GM03348 (cell line): ENCODE measurements around the gene SHISA9.

ENCODE experiments used
- DNase-seq: peaks from one replicate; pipeline ENCODE4 v3.0.0; 2012; ENCODE audit warnings: low spot score

The SHISA9 gene

DNA sequence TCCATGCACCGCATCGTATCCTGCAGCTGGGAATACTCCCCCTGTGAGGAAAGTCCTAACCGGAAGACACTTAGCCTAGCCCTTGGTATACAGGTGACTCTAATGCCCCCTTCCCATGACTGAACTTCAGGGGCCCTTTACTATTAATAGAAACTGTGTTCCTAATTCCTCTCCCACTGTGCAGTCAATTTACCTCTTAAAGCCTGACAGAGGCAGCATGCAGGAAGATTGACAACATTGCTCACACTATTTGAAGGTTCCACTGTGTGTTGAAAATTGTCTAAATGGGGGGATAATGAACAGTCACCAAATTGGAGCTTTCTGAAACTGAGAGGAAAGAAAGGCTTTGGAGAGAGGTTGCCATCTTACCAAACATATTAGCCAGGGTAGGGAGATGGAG lies 222.6 kb downstream of the SHISA9 start:
- no peak for DNase-seq

DNA sequence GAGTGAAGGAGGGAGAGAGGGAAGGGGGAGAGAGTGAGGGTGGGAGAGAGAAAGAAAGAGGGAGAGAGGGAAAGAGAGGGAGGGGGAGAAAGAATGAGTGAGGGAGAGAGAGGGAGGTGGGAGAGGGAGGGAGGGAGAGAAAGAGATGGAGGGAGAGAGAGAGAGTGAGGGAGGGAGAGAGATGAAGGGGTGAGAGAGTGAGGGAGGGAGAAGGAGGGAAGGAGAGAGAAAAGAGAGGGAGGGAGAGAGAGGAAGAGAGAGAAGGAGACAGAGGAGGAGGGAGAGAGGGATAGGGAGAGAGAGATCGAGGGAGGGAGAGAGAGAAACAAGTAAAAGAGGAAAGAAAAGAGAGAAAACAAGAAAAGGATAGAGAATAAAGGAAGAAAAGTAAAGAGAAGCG lies 225.7 kb downstream of the SHISA9 start:
- no peak for DNase-seq

DNA sequence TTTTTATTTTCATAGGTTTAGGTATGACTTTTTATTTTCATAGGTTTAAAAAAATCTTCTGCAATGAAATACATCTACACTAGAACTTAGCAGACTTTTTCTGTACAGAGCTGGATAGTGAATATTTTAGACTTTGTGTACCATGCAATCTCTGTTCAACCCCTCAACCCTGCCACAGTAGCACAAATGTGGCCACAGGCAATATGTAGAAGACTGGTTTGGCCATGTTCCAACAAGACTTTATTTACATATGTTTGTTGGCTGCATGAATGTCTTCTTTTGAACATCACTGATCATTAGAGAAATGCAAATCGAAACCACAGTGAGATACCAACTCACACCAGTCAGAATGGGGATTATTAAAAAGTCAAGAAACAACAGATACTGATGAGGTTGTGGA lies 229.2 kb downstream of the SHISA9 start:
- DNase-seq = no peak

DNA sequence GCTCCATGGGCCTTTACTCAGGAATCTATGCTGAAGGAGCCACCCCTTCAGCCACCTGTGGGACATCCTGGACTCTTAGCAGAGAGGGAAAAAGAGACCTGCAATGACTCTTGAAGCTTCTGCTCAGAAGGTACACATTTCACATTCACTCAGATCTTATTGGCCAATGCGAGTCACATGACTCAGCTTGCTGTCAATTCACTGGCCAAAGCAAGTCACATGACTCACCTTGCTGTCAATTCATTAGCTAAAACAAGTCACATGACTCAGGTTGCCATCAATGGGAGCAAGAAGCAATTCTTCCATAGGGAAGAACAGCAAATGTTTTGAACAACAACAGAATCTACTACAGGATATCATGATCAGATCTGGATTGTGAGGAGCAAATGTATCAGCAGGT lies 233.4 kb downstream of the SHISA9 start:
- DNase-seq = no peak

DNA sequence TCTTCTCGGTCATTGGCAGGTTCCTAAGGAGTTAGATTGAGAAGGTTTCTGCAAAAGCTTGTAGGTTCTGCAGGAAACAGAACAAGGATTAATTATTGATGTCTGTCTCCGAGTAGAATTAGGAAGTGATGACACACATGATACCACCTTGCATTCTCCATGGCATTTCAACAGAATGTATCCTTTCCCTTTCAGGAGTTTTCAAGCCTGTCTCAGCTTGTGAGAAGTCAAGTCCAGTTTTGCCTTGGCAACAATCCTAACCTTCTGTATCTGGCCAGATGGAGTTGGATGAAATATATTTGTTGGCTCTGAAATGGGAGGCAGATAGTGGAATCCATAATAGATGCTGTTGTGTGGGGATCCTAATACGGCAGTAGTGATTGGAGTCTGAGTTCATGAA lies 235.5 kb downstream of the SHISA9 start:
- no peak for DNase-seq

DNA sequence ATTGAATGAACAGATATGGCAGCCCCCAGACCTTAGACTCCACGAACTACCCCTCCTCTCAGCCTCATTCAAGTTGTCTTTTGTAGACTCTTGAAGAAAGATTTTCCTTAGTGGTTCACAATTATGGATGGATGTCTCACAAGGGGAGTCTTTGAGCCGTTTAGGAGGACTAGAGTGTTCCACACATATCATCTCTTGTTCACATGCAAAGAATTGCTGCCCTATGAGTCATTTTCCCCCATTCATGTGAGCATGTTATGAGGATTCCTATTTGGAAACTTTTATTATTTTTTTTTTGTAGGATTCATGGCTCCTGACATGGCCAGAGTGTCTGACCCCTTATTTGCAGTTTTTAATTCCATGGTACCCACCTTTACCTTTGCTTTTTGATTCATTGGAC lies 237.1 kb downstream of the SHISA9 start:
- no peak for DNase-seq

DNA sequence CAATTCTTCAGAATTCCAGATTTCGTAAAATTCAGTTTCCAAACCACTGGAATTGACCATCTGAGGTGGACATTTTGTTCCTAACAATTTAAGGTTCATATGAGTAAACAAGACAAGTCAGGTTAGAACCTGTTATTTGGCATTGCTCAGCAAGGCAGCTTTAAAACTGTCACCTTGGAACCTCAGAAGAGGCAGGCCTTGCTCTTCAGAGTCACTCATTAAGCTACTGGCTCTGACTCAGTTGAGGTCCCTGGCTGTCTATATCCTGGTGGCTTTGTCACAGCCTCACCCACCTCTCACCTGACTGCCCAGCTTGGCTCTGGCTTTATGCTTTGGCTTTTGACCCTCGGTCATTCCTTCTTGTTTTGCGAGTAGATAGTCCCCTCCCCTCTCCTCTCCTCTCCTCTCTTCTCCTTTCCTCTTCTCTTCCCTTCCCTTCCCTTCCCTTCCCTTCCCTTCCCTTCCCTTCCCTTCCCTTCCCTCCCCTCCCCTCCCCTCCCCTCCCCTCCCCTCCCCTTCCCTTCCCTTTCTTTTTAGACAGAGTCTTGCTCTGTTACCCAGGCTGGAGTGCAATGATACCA lies 238.4 kb downstream of the SHISA9 start:
- DNase-seq = no peak

DNA sequence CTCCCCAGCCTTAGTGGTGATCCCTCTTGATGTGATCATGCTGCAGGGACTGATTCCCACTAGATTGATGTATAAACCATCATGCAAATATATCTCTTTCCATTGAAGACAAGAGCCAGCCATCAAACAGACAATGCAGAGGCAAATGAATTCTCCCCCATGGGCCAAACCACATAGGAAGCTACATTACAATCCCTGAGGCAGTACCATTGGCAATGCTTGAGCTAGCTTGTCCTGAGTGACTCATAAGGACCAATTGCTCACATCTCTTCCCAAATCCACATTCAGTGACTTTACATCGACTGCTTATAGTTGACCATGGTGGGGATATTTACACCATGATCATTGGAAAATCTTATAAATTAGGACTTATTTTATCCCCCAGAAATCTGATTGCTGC lies 242.2 kb downstream of the SHISA9 start:
- DNase-seq = no peak

DNA sequence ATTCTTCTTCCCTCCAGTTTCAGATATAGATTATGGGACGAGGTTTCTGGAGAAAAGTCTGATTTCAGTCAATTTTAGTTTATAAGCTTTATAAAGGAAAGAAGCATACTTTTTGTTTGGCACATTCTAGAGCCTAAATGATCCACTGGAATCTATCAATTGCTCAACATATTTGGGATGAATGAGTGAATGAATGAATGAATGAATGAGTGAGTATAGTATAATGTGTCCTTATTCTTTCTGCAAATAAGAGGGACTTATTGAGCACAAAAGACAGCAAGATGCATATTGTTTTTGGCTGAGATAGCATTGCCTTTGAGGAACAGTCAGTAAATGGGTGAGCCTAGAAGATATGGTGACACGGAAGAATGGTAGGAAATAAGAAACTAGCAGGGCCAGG lies 245.4 kb downstream of the SHISA9 start:
- DNase-seq = no peak

DNA sequence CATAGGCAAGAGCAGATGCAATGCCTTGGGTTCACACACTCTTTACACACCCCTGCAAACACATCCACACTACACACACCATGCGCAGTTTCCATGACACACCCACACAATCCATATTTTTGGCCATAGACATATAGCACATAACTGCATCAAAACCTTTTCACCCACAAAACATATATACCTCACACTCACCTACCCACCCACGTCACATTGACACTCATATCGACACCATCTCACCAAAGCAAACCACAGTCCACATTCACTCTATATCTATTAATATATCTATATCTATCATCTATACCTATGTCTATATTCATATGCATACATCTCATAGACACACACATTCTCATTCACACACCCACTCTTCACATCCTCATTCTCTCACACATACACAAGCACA lies 246.9 kb downstream of the SHISA9 start:
- DNase-seq = no peak

DNA sequence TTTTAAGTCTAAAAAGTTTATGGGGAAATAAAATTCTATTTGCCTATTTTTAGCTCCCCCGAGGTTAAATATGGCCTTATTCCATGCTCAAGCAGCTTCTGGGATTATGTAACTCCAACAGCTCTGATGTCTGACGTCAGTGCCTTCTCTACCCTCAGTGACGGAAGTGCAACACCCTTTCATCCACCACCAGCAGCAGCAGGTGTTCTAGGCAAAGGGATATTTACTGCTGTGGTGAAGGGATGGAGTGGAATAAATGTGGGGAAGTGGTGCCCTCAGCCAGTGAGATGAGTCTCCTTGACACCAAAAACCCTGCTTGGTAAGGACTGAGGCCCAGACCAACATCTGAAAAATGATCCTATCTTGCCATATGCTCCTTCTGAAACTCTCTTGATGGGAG lies 247.4 kb downstream of the SHISA9 start:
- DNase-seq = no peak

DNA sequence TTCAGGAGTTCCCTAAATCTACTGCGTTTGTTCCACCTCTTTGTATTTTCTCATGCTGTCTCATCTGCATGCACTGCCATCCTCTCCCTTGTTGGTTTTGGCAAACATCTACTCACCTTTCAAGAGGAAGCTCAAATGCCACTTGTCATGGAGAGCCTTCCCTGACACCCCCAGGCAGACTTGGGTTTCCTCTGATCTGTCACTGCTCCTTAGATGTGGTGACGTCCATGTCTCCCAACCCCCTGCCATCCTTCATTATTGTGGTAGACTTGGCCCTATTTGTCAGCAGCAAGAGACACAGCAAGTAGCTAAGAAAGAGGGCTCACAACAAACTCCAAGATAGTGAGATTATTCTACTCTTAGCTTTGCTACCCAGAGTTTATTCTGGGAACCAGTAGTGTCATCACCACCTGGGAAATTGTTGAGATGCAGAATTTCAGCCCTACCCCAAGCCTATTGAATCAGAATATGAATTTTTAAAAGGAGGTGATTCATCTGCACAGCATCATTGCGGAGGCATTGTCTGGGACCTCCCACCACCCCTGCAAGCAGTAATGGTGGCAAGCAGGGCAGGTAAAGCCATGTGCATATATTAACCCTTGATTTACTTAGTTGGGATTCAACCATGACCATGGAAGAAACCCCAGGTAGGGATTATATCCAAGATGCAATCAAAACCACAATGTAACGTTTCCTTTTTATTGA lies 248.9 kb downstream of the SHISA9 start:
- DNase-seq = no peak

DNA sequence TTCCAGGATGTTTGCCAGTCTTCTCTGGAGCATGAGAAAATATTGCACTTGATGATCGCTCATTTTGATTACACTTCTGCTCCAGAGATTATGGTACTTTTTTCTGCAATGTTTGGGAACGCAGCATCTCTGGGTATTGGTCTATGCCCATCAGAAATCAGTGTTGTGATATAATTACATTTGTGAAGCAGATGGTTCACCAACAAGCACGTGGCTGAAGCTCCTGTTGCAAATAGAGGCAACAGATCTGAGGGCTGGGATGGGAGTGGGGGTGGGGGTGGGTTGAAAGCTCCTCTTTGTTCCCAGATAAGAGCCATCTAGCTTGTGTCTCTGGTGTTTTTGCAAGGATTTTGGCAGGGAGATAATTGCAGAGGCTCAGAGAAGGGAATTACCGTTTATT lies 252.3 kb downstream of the SHISA9 start:
- no peak for DNase-seq

DNA sequence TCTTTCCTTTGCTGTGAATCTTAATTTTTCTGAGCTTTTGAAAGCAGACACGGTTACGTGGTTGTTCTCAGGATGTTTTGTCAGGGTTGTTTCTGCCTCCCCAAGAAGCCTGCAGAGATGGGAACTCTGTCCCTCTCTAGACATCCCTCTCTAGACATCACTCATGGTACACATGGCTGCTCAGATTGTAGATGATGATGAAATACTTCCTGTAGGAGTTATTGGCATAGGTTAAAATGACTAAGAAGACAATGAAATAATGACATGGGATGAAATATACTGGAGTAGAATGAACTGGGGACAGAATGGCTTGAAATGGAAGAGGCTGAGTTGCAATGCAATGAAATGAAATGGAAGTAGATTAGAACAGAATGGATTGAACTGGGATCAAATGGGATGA lies 253.4 kb downstream of the SHISA9 start:
- DNase-seq = no peak

DNA sequence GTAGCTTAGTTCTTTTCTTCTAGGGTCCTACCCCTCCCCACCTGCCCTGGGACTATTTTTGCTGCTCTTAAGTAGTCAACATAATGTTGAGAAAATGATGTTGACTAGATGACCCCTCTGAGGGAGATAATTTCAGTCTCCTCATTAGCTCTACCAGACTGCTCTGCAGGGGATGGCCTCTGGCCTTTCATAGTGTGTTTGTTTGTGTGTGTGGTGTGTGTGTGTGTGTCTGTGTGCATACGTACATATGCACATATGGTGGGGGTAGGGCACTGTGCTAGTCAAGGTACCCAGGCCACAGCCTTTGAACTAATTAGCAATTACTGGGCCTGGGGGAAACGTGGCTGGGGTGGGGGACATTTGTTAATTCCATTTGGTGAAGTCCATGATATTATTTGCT lies 254.0 kb downstream of the SHISA9 start:
- DNase-seq = no peak

DNA sequence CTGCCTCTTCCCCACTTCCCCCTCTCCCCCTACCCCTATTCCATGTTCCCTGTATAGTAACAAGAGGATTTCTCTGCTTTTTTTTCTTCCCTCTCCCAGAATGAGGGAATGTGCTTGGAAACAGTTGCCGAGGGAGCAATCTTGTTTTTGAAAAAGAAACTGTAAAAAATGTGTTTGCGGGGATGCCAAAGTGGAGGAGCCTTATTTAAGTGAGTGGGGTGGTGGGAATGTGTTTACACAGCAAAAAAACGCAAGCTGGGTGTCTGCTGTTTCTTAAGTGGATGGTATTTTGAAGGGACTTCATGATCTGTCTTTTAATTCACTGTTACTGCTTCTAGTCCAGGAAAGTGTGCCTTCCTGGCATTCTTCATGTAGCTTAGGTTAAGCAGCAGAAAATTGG lies 254.4 kb downstream of the SHISA9 start:
- DNase-seq = no peak

DNA sequence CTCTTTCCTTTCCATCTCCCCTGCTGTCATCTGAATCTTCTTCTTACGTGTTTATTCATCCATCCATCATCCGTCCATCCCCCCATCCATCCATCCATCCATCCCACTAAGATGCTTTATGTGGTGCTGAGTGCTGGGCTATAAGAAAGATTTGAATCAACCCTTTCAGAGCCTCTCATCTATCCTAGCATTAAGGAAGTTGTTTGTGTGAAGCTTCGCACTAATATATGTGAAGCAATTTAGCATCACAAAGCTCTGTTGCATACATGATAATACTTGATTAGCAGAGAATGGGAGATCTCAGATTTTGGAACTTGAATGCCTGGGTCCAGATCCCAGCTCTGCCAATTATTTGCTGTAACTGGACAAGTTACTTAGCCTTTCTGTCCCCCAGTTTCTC lies 255.7 kb downstream of the SHISA9 start:
- DNase-seq = no peak

DNA sequence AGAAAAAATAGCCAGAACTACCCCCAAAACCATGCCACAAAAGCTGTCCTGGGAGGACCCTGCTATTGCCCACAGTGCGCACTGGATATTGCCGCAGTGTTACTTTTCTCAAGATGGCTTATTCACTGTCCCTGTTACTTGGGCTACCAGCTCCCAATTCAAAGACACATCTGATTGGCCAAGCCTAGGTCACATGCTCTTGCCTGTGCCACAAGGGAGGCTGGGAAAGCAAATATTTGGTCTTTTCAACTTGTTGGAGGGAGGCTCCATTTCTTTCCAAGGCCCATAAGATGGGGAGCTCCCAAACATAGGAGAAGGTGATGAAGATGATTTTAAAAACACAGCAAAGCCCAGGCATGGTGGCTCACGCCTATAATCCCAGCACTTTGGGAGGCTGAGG lies 257.0 kb downstream of the SHISA9 start:
- no peak for DNase-seq

DNA sequence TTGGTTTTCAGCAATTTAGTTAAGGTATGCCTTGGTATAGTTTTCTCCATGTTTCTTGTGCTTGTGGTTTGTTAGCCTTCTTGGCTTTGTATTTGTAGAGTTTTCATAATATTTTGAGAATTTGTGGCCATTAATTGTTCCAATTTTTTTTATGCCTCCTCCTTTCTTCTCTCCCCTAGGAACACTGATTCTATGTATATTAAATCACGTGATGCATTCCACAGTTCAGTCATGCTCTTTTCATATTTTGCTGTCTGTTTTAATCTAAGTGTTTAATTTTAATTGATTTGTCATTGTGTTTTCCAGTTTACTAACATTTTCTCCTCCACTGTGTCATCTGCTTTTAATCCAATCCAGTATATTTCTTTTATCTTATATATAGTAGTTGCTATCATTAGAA lies 263.6 kb downstream of the SHISA9 start:
- DNase-seq = no peak

DNA sequence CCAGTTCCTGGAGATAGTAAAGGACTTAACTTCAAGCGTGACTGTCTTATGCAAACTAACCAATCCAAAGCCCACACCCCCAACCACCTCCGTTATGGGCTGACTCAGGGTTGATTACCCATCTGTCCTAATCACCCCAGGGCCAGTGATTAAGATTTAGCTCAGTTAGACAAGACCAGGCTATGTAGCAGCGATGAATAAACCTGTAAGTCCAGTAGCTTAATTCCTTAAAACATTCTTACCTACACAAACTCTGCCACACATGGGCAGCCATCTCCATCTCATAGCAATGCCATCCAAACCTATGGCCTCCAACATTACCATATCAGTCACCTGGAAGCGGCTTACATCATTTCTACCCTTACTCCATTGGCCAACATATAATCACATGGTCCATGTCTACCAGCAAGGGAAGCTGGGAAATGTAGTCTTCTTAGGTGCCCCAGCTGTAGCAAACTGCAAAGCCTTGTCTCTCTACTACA lies 266.7 kb downstream of the SHISA9 start:
- no peak for DNase-seq

DNA sequence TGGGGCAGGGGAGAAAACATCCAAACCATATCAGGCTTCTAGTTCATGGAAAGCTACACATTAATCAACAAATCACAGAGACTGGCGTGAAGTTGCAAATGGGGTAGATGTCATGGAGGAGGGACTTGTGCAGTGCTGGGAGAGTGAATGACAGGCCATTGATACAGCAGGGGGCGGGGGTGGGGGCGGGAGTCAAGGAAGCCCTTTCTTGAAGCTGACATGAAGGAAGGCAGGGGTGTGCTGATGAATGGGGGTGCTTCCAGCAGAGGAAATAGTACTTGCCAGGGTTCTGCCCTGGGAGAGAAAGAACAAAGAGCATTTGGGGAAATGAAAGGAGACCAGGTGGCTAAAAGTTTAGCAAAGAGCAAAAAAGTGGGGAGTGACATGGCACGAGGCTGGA lies 269.9 kb downstream of the SHISA9 start:
- DNase-seq = no peak

DNA sequence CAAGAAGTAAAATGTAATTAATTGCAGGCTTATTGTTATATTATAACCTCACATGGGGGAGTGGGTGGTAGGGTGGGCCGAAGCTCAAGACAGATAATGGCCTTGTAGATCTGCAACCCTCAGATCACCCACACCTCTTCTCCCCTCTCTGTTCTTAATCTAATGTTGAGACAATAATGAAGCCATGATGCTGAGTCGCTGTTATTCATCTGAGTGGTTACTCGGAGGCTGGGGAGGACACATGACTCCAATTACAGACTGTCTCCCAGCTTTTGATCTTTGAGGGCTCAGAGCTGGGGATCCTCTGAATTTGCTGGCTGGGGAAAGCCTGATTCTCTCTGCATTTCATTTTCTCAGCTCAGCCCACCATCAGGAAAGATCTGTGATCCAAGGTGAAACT lies 275.3 kb downstream of the SHISA9 start:
- DNase-seq = no peak

DNA sequence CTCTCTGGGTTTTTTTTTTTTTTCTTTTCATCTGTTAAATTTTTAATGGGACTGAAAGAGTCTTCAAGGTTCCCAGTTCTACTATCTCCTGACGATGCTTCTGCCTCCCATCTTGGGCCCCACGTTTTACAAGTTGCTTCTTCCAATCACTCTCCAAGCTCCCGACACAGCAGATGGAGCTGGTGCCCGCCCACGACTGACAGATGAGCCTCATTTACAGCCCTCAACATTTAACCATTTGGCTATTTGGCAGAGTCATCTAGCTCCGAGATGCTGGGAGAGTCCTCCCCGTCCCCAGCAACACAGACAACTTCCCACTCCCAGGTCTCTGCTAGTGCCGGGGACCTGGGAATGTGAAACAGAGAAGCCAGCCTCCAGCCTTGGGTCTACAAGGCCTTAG lies 276.9 kb downstream of the SHISA9 start:
- DNase-seq = no peak

DNA sequence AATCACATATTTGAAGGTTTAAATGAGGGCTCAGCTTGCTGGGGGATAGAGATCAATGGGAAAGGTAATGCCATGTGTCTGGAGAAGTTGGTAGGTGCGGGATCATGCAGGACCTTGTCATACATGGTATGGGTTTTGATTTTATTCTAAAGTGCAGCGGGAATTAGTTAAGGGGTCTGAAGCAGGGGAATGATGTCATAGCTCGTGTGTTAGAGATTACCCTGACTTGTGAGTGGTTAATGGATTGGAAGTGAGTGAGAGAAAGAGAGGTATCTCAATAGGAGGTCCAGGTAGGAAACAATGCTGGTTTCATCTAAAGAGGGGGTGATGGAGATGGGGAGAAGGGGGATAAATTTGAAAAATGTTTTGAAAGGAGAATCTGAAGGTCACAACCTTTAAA lies 280.0 kb downstream of the SHISA9 start:
- DNase-seq = no peak
